ENCODE data around the gene SLC48A1.
"Not testable (repeated sequence)": the region's sequence is repeated elsewhere in the genome, so short reads cannot be mapped to it uniquely, and the experiment has no call there.

The SLC48A1 gene

DNA sequence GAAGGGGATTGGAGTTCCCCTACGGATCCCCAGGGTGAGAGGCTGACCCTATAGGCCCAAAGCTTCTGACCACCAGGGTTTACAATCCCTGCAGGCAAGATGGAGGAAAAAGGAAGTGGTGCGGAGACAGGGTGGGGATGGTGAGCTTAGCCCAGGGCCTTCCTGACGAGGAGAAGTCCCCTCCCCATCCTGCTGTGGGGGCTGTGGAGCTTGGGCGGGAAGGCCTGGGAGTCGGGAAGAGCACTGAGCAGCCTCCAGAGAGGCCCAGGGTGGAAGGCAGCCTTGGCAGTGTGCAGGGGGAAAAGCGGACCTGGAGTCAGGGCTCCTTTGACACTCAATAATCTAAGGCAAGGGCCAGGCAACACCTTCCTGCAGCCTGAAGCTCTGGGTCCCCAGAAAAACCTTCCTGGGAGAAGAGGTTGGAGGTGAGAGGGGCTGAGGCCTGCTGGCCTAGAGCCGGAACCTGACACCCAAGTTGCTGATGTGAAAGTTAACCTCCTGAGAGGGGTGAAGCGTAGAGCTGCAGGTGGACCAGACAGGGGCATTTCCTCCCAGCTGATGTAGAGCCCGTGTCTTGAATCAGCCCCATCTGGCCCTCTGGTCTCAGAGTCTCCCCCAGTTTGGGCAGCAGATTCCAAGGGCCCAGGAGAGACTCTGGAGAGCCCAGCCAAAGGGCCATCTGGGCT lies 40.6 kb downstream of the SLC48A1 start:
- DNase-seq: no peak

DNA sequence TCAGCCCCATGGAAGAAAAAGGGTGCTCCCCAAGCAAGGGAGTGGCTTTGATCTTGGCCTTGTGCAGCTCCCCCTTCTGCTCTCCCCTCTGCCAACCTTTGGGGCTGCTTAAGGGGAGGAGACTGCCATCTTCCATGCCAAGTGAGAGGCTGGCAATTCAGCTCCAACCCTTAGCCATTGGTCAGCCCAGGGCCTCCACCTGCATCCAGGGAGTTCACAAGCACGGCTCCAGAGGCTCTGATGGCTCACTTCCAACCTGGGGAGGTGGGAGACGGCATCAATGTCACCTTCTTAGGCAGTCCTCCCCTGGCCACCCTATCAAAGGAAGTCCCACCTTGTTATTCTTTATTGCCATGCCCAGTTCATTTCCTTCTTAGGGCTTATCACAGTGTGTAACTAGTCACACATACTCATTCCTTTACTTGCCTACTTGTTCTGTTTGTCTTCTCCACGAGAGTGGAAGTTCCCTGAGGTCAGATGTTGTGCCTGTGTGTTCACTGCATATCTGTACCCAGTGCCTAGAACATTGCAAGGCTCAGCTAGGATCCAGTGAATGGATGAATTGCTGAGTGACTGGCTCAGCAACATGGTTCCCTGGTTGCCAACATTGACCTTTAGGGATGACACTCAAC lies 41.6 kb downstream of the SLC48A1 start:
- DNase-seq: no peak

DNA sequence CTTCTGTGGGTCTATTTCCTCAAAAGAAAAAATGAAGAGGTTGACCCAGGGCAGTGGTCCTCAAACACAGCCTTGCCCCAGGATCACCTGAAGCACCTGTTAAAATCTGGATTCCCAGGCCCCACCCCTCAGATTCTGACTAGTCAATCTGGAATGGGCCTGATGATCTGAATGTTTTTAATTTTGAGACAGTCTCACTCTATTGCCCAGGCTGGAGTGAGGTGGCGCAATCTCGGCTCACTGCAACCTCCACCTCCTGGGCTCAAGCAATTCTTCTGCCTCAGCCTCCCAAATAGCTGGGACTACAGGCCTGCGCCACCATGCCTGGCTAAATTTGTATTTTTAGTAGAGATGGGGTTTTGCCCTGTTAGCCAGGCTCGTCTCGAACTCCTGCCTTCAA lies 42.4 kb downstream of the SLC48A1 start:
- DNase-seq: not testable (repeated sequence)

DNA sequence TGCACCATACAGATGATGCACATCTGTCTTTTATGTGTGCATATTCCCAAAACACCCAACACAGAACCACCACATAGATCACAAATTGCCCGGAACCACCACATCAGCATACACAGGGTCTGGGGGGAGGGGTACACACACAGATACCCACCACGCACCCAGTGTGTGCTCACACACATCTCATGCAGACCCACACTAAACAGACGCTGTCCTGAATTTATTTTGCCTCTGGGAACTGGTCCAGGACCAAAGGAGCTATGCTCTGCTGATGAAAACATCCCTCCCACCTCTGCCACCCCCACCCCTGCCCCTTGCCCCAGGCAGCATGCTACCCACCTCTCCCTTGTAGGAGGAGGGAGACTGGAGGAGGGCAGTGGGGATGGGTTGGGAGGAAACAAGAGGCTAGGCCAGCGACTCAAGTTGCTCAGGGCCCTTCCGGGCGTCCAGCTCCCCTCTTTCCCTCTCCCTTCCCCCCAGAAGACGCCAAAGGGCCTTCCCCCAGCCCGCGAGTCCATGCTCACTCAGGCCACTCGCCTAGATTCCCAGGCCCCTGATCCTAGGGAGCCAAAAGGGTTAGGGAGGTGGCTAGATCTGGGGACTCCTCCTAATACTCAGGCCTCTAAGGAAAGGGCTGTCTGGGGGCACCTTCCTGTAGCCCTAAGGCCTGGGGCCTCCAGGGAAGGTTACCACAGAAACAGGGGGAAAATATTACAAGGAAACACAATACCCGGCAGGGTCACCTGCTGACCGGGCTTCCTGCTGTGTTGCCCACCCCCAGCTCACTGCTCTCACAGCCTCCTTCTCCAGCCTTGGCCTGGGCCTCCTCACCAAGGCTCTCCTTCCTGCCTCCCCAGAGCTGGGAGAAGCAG lies 43.6 kb downstream of the SLC48A1 start:
- DNase-seq: no peak

DNA sequence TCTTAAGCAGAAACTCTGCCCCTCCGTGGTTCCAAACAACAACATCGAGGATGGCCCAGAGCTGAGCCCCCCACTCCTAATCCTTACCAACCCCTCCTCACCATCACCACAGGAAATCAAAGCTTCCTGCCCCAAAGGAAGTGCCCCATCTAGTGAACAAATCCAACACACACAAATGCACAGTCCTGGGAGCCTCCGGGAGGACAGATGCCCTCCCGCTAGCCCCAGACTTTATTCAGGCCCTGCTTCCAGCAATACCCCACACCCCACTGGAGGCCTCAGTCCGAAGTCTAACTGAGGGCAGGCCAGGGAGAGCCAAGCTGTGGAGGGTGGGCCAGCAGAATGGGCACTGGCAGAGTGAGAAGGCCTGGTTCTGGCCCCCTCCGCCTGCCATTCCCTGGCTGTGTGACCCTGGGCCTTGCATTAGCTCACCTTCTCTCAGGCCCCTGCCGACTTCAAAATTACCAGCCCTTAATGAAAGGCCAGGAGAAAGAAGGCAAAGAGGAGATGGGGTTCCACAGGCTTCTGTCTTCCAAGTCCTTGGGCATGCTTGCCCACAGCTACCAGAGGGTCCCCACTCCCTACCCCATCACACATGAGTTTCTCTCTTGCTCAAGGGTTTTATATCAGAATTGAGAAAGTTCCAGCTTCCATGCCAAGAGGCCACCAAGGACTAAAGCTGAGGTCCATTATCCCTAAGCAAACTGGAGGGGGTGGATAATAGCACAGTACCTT lies 44.4 kb downstream of the SLC48A1 start:
- no peak for DNase-seq

DNA sequence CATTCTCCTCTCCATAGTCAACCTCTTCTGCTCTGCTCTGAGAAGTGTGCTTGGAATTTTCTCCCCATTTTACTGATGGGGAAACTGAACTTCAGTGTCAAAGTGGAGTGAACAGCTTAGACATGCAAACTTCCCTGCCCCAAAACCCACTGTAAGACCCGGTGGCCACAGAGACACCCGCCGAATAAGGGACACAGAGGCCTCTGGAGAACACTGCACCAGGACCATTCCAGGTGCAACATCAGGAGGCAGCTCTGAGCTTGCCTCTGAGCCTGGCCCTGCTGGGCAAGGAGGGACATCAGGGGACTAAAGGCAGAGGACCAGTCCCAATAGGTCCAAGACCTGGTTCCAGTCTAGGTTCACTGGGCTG lies 45.0 kb downstream of the SLC48A1 start:
- DNase-seq: no peak

DNA sequence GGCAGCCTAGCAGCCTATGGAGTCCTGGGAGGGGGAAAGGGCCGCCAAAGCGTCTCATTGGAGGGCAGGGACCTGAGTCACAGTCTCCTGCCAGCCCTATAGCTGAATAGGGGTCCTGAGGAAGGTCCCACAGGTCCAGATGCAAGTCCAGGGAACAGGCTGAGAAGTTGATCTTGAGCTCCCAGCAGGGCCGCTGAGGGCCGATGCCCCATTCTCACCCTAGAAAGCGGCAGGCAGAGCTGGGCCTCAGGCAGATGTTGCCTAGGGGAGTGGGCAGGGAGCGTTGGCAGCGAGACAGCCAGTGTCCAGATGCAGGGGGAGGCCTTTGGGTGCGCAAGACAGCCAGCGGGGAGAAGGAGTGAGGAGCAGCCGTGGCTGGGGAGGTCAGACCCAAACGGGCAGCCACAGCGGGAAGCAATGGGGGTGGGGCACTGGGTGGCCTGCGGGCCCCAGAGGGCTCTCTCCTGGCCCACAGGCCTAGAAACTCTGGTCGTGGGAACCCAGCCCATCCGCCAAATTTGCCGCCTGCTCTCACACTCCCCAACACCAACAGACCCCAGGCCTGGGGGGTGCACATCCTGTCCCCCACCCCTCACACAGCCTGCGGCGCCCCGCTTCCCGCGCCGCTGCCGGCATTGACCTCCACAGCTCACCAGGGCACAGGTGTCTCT lies 45.6 kb downstream of the SLC48A1 start:
- DNase-seq: no peak

DNA sequence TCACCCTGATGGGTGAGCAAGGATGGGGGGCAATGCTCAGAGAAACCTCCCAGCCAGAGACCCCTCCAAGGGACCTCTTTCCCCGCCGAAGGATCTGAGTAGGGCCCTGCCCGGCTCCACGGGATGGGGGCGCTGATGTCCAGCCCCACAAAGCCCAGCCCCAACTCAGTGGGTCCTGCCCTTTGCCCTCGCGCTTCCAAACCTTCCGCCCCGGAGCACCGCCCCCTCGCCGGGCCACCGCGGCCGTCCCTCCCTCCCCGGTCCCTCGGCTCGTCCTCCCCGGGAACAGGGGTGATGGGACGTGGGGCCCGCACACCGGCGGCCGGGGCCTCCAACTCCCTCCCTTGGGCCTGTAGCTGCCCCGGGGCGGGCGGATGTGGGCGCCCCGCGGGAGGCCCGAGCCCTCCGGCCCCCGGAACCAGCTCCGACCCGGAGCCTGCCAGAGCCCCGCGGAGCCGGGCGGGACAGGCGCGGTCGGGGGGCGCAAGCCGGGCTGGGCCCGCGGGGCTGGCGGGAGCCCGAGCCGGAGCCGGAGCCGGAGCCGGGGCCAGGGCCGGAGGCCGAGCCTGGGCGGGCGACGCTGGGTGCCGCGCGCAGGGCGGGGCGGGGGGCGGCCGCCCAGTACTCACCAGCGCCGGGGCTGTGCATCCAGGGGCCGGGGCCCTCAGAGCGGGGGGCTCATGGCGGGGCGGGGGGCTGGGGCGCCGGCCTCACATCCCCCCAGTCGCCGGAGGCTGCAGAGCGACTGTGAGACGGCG lies 46.3 kb downstream of the SLC48A1 start:
- DNase-seq: no peak

DNA sequence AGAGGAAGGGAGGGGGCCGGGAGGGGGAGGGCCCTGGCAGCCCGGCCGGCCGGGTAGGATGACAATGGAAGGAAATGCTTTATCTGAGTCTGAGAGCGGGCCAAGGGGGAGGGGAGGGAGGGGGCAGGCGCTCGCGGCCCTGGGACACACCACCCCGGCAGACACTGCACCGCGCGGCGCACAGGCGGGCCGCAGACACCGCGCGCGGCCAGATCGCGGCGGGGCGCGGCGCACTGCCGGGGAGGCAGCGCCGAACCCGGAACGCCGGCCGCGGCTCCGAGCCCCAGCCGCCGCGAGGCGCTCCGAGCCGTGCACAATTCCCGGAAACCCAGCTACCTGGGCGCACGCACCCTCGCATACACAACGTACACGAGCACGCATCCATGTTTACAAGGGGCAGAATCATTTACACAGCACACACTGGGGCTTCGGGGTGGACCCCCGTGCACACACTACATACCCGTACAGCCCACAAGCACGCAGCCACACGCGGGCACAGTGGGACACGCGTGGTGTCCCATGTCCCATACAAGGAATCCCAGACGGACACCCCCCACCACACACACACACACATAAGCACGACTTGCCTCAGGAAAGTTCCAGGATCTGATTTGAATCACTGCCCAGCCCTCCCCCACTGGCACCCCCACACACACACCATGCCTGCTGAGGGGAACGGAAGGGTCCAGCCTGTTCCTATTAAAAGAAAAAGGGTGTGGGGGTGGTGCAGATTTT lies 47.0 kb downstream of the SLC48A1 start, which contains the start of gene HDAC7:
Gene HDAC7, minus strand, starts transcription at position 8 of the 735 bp plus-strand sequence. CDS start 118 bp downstream, outside the sequence.
- DNase-seq: peak; percentile 17 to 25

DNA sequence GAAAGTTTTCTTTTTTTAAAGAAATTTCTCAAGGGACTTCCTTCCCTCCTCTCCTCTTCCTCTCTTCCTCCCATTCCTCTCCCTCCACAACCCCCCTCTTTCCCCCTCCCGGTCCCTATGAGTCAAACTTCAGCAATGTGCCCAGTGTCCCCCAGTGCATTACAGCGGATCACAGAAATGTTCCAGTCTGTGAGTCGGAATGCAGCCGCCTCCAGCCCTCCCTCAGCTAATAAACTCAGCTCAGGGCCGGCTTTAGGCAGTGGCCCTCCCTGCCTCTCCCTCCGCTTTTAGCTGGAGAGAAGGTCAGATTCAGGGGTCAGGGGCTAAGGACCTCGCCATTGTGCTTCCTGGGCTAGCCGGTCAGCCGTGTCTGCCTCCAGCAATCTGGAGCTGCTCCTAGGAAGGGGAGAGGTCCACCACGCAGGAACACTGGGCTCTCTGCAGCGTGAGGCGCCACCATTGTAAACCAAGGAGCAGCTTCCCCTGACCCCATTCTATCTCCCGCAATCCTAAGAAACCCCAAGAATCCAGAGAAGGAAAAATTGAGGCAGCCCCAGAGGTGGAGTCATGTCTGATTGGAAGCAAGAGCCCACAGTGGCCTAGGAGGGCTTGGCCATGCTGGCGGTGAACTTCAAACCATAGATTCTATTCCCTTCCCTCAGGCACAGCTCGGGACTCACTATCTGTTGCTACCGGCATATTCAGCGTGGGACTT lies 47.8 kb downstream of the SLC48A1 start:
- no peak for DNase-seq

DNA sequence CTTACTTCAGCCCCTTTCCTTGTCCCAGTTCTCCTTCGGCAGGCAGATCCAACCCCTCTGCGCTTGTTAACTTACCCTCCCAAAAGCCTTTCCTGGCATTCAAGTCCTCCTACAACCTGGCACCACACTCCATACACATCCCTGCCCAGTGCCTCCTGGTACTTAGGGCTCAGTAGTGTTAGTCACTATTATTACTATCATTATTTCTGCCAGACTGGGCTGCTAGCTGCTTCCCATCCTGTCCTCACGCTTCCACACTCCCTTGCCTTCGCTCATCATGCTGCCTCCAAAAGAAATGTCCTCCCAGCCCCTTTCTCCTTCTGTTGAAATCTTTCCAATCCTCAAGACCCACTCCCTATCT lies 48.3 kb downstream of the SLC48A1 start:
- DNase-seq: no peak

DNA sequence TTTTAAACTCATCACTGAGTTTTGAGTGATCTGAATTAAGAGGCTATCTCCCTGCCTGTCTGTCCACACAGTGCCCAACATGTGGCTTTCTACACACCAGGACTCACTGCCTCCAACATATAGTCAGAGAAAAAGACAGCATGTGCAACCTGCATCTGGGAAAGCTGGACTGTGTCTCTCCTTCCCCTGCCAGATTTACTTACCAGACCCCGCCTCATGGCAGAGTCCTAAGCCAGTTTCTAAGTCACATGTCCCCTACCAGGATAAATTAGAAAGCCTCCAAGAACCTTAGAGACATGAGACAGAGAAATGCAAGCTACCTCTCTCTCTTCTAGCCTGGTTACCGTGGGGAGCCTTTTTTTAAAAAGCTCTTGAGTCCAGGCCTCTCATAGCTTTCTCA lies 49.4 kb downstream of the SLC48A1 start:
- DNase-seq: no peak

DNA sequence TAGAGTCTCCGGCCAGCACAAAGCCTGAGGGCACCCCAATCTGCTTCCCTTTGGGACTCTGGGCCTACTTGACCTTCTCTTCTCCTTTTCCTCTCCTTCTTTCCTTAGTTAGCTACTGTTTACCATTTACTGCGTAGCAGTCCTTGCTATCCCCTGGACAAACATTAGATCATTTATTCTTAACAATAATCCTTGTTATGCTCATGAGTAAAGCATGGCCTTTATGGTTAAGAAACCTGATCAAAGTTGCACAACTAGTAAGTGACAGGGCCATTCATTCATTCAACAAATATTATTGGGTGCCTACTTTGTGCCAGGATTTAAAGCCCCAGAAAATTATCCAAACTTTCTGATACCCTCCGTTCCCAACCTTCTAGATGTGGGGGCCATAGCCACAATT lies 49.8 kb downstream of the SLC48A1 start:
- no peak for DNase-seq

DNA sequence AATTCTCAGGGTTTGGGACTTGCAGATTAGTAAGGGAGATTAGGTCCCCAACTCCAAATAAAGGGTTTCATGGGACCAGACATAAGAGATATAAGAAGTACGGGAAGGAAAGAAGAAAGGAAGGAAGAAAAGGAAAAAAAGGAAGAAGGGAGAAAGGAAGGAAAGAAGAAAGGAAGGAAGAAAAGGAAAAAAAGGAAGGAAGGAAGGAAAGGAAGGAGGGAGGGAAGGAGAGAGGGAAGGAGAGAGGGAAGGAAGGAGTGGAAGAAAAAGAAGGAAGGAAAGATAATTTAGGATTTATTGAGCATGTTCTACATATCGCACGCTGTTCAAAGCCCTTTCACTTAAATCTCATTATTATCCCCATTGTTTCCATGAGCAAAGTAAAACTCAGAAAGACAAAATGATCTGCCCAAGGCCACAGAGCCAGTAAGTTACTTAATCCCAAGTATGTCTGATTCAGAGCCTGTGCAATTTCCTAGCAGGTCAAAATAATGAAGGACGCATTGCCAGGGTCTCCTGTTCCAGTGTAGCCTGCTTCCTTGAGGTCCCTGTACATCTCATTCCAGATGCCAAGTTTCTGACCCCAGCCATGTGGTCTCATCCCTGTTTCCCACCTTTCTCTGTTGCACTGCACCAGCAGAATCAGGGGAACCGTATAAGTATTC lies 50.5 kb downstream of the SLC48A1 start:
- no peak for DNase-seq

DNA sequence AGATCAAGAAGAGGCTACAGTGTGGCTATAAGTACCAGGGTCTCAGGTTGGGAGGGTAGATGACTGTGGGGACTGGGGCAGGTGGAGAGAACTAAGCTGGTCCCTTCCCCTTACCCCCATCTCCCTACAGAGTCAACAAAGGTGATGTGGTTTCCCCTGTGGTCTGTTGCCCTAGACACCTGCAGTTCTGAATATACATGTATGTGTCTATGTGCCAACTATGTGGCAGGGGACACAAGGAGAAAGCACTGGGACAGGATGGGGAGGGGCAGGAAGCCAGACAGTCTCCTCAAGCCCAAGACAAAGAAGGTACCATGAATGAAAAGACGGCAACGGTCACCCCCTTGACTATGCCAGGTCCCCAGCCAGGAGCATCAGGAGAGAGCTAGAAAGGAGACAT lies 51.2 kb downstream of the SLC48A1 start:
- DNase-seq: no peak

DNA sequence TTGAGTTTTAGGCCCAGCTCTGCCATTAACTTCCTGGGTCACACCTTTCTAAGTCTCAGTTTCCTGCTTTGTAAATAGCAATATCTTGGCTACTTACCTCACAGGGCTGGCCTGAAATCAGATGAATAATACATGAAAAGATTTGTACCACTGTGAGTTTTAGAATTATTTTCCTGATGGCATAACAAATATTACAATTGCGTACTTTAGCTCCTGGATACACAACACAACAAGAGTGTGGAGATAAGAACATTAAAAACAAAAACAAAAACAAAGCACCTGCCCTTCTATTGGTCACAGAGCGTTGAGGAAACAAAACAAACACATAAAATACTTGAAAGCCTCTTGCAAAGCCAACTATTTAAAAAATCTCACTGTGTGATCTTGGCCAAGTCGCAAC lies 51.6 kb downstream of the SLC48A1 start:
- DNase-seq: no peak

DNA sequence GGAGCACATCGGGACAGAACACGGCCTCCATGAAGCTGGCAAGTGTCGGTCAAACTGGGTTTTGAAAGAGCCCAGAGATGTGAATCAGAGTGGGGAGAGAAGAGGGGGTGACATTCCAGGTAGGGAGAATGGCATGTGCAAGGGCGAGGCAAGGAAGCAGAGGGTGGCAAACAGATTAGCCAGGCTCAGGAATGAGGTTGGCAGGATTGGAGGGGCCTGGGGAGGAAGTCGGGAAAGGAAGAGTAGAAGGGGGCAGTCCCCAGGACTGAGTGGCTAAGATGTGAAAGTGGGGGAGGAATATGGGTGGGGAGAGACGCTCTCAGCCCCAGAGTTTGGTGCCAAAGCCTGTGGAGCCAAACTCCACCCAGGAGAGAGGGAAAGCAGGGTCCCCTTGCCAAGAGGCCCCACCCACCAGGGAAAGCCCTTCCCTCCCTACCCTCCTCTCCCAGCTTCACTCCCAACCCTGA lies 52.2 kb downstream of the SLC48A1 start:
- DNase-seq: no peak

DNA sequence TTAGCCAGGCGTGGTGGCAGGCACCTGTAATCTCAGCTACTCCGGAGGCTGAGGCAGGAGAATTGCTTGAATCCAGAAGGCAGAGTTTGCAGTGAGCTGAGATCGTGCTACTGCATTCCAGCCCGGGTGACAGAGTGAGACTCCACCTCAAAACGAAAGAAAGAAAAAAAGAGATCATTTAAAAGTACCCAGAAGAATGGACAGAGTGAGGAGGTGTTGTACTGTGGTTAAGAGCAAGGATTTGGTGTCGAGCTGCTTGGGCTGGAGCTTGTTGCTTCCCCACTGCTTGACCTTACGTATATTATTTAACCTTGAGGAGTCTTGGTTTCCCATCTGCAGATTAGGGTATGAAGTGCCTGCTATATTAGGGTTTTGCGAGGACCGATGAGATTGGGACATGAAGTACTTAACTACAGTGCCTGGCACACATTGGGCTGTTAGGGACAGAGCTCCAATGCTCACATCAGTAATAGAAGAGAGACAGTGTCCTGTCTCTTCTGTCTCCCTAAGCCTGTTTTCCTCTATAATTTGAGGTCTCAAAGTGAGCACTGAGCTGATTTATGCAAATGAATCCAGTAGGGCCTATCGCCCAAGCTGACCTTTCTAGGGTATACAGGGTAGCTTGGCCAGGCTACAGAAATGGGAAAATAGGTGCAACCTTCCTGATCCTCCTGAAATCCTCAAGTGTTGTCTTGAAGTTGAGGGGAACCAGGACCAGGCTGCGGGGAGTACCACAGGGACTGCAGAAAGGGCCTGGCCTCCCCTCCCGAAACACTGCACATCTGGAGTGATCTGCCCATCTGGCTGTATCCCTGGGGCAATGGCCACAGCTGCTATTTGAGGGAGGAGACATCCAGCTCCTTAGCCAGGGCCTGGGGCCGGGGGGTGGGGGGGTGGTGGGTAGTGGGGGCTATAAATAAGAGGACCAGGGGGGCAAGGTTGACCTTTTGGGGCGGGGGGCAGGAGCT lies 55.3 kb downstream of the SLC48A1 start:
- DNase-seq: no peak
